Liver (tissue), 9 donors: Measurements from ENCODE around the gene PXDN. TPM values are rescaled to one million over a fixed set of nuclear protein-coding genes. Genes with fewer than 3 reads are reported as not detected.

Experiments used
- DNase-seq: peaks from one replicate; pipeline ENCODE4 v3.0.0-alpha.2; 2017; ENCODE audit warnings: low spot score
- H3K27ac ChIP-seq, 2 donors: one replicate each; pipeline ENCODE4 v1.7.0; 2013; ENCODE audit warnings: inconsistent platforms in 2 of 2, low read length in 2 of 2, control low read depth in 1 of 2, low read depth in 1 of 2, mild to moderate bottlenecking in 1 of 2
- H3K27me3 ChIP-seq, 4 donors: one replicate each; pipeline versions ENCODE4 v1.6.1 to v1.7.0; 2013; ENCODE audit warnings: low read length in 3 of 4, inconsistent platforms in 1 of 4, mild to moderate bottlenecking in 1 of 4, moderate library complexity in 1 of 4; ENCODE audit not compliant: control insufficient read depth in 4 of 4, insufficient read depth in 4 of 4
- H3K36me3 ChIP-seq, 4 donors: one replicate each; pipeline versions ENCODE4 v1.6.1 to v1.7.0; 2013; ENCODE audit warnings: low read length in 3 of 4, mild to moderate bottlenecking in 3 of 4, low read depth in 1 of 4, moderate library complexity in 1 of 4; ENCODE audit not compliant: control insufficient read depth in 4 of 4, insufficient read depth in 3 of 4
- H3K4me1 ChIP-seq, 4 donors: one replicate each; pipeline versions ENCODE4 v1.6.1 to v1.7.0; 2013; ENCODE audit warnings: low read length in 3 of 4, mild to moderate bottlenecking in 3 of 4, moderate library complexity in 1 of 4; ENCODE audit not compliant: control insufficient read depth in 4 of 4, insufficient read depth in 4 of 4
- H3K4me3 ChIP-seq, 3 donors: one replicate each; pipeline versions ENCODE4 v1.6.1 to v1.7.0; 2013; ENCODE audit warnings: low read length in 3 of 3, control low read depth in 1 of 3, low read depth in 1 of 3, mild to moderate bottlenecking in 1 of 3
- H3K9ac ChIP-seq, 2 donors: one replicate each; pipeline ENCODE4 v1.7.0; 2013; ENCODE audit warnings: low read length in 2 of 2, mild to moderate bottlenecking in 2 of 2, moderate library complexity in 2 of 2, control low read depth in 1 of 2, low read depth in 1 of 2
- H3K9me3 ChIP-seq, 4 donors: one replicate each; pipeline versions ENCODE4 v1.6.1 to v1.7.0; 2013; ENCODE audit warnings: low read length in 3 of 4; ENCODE audit not compliant: control insufficient read depth in 4 of 4
- EGR1 ChIP-seq, 2 donors: IDR thresholded peaks; 2 replicates each; pipeline ENCODE4 v1.6.1; 2016 to 2018; ENCODE audit warnings: antibody characterized with exemption in 2 of 2, low read depth in 2 of 2
- FOXA2 ChIP-seq: IDR thresholded peaks from 2 replicates; pipeline ENCODE4 v1.6.1; 2016; ENCODE audit warnings: antibody characterized with exemption
- GABPA ChIP-seq, 2 donors: IDR thresholded peaks in 1 of 2; conservative IDR thresholded peaks in 1 of 2; 2 replicates each; pipeline ENCODE4 v1.6.1; 2016; ENCODE audit warnings: antibody characterized with exemption in 2 of 2, mild to moderate bottlenecking in 1 of 2, moderate library complexity in 1 of 2
- HNF4A ChIP-seq, 2 donors: conservative IDR thresholded peaks; 2 replicates each; pipeline ENCODE4 v1.6.1; 2016; ENCODE audit warnings: antibody characterized with exemption in 2 of 2, mild to moderate bottlenecking in 2 of 2
- MAX ChIP-seq: IDR thresholded peaks from 2 replicates; pipeline ENCODE4 v1.6.1; 2016; ENCODE audit warnings: antibody characterized with exemption
- NR2F2 ChIP-seq: IDR thresholded peaks from 2 replicates; pipeline ENCODE4 v1.6.1; 2016; ENCODE audit warnings: antibody characterized with exemption
- RAD21 ChIP-seq, 2 donors: IDR thresholded peaks; 2 replicates each; pipeline ENCODE4 v1.6.1; 2016; ENCODE audit warnings: antibody characterized with exemption in 2 of 2, mild to moderate bottlenecking in 2 of 2
- REST ChIP-seq: IDR thresholded peaks from 2 replicates; pipeline ENCODE4 v1.6.1; 2016; ENCODE audit warnings: antibody characterized with exemption, mild to moderate bottlenecking
- RXRA ChIP-seq, 2 donors: IDR thresholded peaks; 2 replicates each; pipeline ENCODE4 v1.6.1; 2017 to 2018; ENCODE audit warnings: antibody characterized with exemption in 2 of 2, mild to moderate bottlenecking in 1 of 2
- SP1 ChIP-seq: IDR thresholded peaks from 2 replicates; pipeline ENCODE4 v1.6.1; 2018; ENCODE audit warnings: antibody characterized with exemption, mild to moderate bottlenecking
- TAF1 ChIP-seq: conservative IDR thresholded peaks from 2 replicates; pipeline ENCODE4 v1.6.1; 2016; ENCODE audit warnings: antibody characterized with exemption, mild to moderate bottlenecking
- YY1 ChIP-seq: IDR thresholded peaks from 2 replicates; pipeline ENCODE4 v1.6.1; 2016; ENCODE audit warnings: antibody characterized with exemption, mild to moderate bottlenecking
- WGBS: extraction: QIAGEN DNeasy Blood & Tissue Kit; methylation state at CpG from one replicate; pipeline ENCODE4 v1.1.7; 2013; 5-methylcytosine and 5-hydroxymethylcytosine counted together
- polyA plus RNA-seq, 2 donors: library from polyadenylated mRNA; stranded (reverse) in 1 of 2; unstranded in 1 of 2; fragments of 200-250 nt in 1 of 2; fragments of >200 nt in 1 of 2; fragmentation: Nextera tagmentation in 1 of 2; extraction: Ambion mirVana in 1 of 2; gene quantifications; one replicate each; pipeline versions ENCODE4 v1.2.1 to v1.2.3, GENCODE V29; 2013 to 2015
- total RNA-seq, 2 donors: library from RNA; depleted of rRNA; stranded (reverse); fragments of >200 nt; gene quantifications; one replicate each; pipeline ENCODE4 v1.2.3, GENCODE V29; 2014
- donor health status: healthy.
- donor health status: healthy.
- donor health status: healthy.
- donor health status: healthy.
- donor health status: healthy.

The PXDN gene
- total and polyA plus RNA-seq, 4 donors = 4.2 to 21.5 (median 16.9) TPM

GRCh38 chr2:1705557-1706076 is 38.7 kb downstream of the PXDN start:
- Histone ChIP-seq H3K36me3 (no peaks in the 10 kb centered on the region), H3K4me3 (no peak overlapping the region), H3K9ac (no peak overlapping the region), H3K9me3 (no peaks in the 10 kb centered on the region), H3K4me1 (no peaks in the 10 kb centered on the region), H3K27ac (no peak overlapping the region), H3K27me3 (no peaks in the 10 kb centered on the region)
- no peak for DNase-seq
- no peak for TF ChIP-seq TAF1
- TF ChIP-seq NR2F2 = no peak
- no peak for TF ChIP-seq YY1
- no peak for TF ChIP-seq SP1
- TF ChIP-seq RXRA (IDR thresholded peaks at IDR 0.05) = no peak
- TF ChIP-seq HNF4A (conservative IDR thresholded peaks at IDR 0.05) = no peak
- TF ChIP-seq RAD21 (IDR thresholded peaks at IDR 0.05) = no peak
- no peak for TF ChIP-seq REST
- 80% methylated on average over 21 of the region's 21 CpGs for WGBS

- TF ChIP-seq TAF1 = no peak
- no peak for TF ChIP-seq FOXA2
- TF ChIP-seq RXRA (IDR thresholded peaks at IDR 0.05) = no peak
- no peak for TF ChIP-seq YY1
- no peak for TF ChIP-seq MAX
- no peak for TF ChIP-seq NR2F2
- no peak for DNase-seq
- Histone ChIP-seq H3K9me3 (no peaks in the 10 kb centered on the region), H3K27ac (no peak overlapping the region), H3K36me3 (no peaks in the 10 kb centered on the region), H3K4me1 (no peaks in the 10 kb centered on the region), H3K9ac (no peak overlapping the region), H3K4me3 (no peak overlapping the region), H3K27me3 (no peaks in the 10 kb centered on the region)
- 69% methylated on average over 18 of the region's 18 CpGs for WGBS
Observed at GRCh38 chr2:1704631-1705556, 39.4 kb downstream of the PXDN start.

GRCh38 chr2:1702186-1702565 is 42.1 kb downstream of the PXDN start:
- H3K36me3 ChIP-seq = no peaks in the 10 kb centered on the region
- no peaks in the 10 kb centered on the region for H3K4me1 ChIP-seq
- TF ChIP-seq GABPA (IDR thresholded peaks at IDR 0.05 in 1 of 2, conservative IDR thresholded peaks at IDR 0.05 in 1 of 2) (no peak), EGR1 (IDR thresholded peaks at IDR 0.05; ENCODE audit: low read depth in 2 of 2) (no peak)
- WGBS = 69% methylated on average over 7 of the region's 7 CpGs
- no peaks in the 10 kb centered on the region for H3K9me3 ChIP-seq
- no peak overlapping the region for H3K4me3 ChIP-seq
- DNase-seq = no peak
- no peak overlapping the region for H3K9ac ChIP-seq
- H3K27ac ChIP-seq = no peak overlapping the region
- H3K27me3 ChIP-seq = no peaks in the 10 kb centered on the region
